HG03354 (cell line): Measurements from ENCODE around the gene FAM47C.
A peak's percentile ranks its signal among the peaks of the same experiment; 100 is the strongest.
"Not testable (repeated sequence)": the region's sequence is repeated elsewhere in the genome, so short reads cannot be mapped to it uniquely, and the experiment has no call there.

Experiments
- ATAC-seq: cut with Tn5 transposase; IDR thresholded peaks from one replicate; pipeline ENCODE4 v1.9.1; 2021; ENCODE audit warnings: mild to moderate bottlenecking; ENCODE audit not compliant: unreplicated experiment, poor library complexity, severe bottlenecking

FAM47C gene

DNA sequence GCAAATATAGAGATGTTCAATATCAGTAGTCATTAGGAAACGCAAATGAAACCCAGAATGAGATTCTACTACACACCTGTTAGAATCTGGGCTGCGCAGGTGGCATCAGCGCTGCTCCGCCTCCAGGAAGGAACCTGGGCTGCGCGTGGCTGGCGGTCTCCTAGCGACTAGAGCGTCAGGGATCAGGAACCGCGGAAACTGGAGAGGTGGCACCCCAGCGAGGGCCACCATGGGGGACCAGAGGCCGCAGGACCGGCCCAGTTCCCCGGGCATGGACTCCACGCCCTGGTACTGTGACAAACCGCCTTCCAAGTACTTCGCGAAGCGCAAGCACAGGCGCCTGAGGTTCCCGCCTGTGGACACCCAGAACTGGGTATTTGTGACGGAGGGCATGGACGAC lies at the start of gene FAM47C:
FAM47C (plus strand) TSS at position 185 of the 400 bp plus-strand sequence; CDS start at position 230, 45 bp downstream.
- not testable (repeated sequence) for ATAC-seq

DNA sequence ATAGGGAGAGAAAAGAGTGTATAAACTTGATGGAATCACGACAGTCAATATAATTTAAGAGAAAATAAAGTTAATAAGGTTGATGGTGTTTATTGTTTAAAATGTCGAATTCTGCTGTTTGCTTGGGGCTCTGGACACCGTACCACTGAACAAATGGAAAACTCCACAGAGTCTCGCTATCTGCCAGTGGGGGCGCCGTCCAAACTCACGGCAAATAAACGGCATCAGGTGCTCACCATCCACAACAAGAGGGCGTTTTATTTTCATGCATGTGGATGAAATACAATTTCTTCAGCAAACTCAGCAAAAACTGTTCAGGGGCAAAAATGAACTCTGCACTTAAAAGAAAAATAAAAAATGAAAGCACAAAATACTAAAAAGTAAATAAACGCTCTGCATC lies 46.6 kb upstream of the FAM47C start:
- ATAC-seq = no peak

- no peak for ATAC-seq
Observed at GRCh38 chrX:36963069-36963808, 44.9 kb upstream of the FAM47C start.

GRCh38 chrX:36963852-36964251 lies 44.3 kb upstream of the FAM47C start:
- ATAC-seq = no peak

DNA sequence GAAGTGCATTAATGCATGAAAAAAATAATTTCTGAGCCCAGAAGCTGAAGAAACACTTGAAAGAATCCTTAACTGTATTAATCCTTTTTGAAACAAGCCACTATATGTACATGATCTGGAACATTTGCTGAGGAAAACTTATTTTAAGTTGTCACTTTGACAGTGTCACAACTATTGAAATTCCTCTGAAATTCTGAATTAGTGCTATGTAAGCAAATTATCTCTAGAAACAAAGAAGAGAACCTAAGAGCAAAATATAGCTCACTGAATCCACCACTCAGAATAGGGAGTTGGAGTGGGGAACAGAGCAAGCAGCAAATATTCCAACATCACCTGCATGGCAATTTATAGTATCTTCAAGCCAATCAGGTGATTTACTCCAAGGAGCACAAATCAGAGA lies 34.6 kb upstream of the FAM47C start:
- ATAC-seq = no peak

- no peak for ATAC-seq
Observed at GRCh38 chrX:36974911-36975310, 33.3 kb upstream of the FAM47C start.

DNA sequence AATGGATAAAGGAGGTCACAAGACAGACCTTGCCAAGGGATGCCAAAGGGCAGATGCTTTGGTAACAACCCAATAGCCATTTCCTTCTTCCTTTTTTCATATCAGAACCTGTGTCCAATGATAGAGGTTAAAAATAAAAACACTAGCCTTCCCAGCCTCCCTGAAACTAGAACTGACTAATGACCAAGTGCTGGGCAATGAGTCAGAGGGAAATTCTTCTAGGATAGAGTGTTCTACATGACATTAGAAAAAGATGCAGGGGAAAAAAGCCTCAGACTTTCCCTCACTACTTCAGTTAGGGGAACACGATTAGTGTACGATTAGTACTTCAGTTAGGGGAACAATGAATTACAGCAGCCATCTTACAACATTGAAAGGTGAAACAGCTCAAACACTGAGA lies 29.3 kb upstream of the FAM47C start:
- no peak for ATAC-seq

- no peak for ATAC-seq
Observed at GRCh38 chrX:36983831-36984230, 24.3 kb upstream of the FAM47C start.

GRCh38 chrX:36985416-36986209 lies 22.6 kb upstream of the FAM47C start:
- not testable (repeated sequence) for ATAC-seq

DNA sequence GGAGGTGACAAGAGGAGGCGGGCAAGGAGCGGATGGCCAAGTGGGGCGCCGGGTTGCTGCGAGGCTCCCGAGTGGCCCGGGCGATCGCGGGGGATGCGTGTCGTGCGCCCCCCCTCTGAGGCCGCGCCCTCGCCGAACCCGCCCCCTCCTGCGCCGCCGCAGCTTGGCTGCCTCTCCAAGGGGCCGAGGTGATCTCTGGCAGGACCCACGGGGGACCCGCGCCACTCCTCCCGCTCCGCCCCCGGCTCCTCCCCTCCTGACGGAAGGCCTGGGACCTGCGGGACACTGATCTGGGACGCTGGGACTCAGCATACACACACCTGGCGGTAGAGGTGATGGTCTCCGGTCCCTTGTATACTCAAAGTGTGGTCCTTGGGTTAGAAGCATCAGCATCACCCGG lies 21.9 kb upstream of the FAM47C start:
- no peak for ATAC-seq

GRCh38 chrX:36987212-36987611 lies 21.0 kb upstream of the FAM47C start:
- not testable (repeated sequence) for ATAC-seq

- ATAC-seq = no peak
Observed at GRCh38 chrX:37000140-37000539, 8.0 kb upstream of the FAM47C start.

GRCh38 chrX:37010496-37010895 lies 2.3 kb downstream of the FAM47C start:
- ATAC-seq = no peak

DNA sequence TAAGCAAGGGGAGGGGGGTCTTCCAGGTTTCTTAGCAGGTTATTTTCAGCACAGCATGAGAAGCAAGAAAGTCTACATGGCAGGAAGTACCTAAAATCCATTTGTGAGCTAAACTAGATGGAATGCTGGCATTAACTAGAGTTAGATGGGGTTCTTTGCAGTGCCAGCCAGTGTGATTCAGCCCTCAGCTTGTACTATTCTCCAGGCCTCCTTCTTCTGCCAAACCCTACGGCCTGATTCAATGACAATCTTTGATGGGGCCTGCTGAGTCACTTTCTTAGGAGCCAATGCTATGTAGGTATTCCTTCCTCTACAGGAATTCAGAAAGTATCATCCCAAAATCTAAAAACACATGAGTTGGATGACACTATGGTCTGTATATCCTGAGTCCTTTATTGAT lies 26.1 kb downstream of the FAM47C start:
- not testable (repeated sequence) for ATAC-seq

DNA sequence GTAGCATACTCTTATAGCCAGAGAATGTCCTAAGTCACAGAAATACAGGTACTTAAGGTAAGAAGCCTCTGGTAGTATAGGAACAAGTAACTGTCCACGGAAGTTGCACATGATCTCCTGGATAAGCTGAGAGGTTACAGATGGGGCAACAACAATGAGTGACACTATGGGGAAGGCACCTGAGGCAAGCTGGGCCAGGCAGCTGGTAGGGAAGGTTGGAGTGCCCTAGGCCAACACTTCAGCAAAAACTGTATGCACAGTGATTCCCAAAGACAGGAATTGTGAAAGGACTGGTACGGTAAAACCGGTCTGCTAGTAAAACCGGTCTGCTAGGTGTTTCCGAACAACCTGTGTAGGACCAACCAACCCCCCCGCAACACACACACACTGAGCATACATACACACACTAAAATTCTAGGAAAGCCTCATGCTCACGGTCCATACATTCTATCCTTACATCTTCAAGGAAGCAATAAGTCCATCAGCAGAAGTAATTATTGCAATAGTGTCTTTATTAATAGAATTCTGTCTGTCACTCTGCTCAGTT lies 28.6 kb downstream of the FAM47C start:
- ATAC-seq = not testable (repeated sequence)

DNA sequence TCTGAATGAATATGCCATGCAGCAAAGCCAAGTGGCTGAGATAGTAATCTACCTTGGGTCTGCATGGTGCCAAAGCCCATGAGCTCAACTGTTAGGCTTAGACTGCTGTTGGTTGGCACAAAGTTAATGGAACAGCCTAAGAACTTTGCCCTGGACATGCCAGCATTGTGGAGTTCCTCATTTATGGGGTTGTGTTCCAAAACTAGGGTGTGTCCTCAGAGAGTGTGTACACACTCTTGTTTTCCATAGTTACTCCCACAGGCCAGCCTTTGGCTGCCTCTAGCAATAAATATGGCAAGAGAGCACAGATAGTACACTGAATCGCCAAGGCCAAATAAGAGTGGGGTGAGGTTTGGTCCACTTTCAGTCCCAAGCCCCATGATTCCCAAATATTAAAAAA lies 30.6 kb downstream of the FAM47C start:
- not testable (repeated sequence) for ATAC-seq

DNA sequence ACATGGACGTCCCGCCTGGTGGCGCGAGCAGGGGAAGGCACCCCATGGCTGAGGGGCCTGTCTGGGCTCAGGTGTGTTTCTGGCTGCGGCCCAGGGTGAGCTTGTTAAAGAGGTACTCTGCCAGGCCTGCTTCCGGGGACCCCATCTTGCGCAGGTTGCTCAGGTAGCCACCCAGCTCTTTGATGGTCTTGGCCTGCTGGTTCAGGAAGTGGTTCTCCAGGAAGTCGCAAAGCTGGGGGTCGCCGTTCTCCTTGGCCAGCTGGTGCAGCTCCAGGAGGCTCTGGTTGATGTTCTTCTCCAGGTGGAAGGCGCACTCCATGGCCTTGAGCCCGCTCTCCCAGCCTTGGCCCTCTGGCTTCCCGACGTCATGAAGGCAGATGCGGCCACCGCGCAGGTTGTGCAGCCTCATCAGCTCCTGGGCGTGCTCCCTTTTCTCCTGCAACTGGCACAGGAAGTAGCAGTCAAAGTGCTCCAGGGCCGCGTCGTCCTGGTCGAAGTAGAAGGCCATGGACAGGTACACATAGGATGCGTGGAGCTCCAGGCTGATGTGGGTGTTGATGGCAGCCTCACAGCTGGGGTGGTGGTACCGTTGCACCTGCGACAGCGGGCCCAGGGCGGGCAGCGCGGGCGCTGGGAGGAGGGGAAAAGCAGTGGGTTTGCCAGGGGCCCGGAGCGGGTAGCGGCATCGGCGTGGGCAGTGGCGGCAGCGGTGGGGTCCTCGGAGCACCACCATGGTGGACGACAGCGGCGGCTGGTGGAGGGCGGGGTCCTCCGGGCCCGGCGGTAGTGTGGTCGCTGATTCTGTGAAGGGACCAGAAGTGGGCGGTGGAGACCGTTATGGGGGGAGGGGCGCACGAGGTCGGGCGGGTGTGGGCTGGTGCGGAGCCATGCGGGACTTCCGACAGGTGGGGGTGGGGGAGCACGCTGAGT lies 35.1 kb downstream of the FAM47C start:
- ATAC-seq = not testable (repeated sequence)

GRCh38 chrX:37047776-37048175 lies 39.6 kb downstream of the FAM47C start:
- ATAC-seq = no peak

DNA sequence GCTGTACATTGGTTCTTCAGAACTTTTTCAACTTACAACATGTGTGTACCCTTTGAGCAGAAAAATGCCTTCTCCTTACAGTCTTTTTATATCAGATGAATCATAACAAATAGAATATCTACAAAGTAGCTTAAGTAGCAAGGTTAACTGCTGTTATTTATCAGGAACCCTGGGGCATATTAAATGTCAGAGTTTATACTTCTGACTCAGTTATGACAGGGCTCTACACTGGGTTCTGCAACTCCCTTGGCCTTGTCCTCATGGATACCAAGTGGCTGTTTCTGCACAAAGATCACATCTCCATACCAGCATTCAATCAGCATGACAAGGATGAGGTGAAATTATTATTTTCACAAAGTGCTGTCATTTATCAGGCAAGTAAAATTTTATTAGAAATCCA lies 49.4 kb downstream of the FAM47C start:
- not testable (repeated sequence) for ATAC-seq

DNA sequence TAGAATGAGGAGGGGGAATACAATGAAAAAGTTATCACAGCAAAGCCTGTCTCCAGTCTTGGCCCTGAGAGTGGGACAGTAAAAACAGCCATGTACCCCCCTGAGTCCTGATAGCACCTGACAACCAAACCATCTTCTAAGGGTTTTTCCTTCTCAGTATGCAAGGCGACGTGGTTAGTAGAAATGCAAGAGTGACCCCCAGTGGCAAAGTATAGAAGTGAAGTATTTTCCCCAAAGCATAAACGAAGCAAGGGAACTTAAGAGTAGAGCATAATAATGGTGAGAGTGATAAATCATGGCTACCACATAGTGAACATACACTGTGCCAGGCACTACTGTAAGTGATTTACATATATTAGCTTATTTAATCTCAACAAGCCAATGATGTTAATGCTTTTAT lies 52.8 kb downstream of the FAM47C start:
- ATAC-seq = peak; percentile 89
